IMR-90 (cell line): ENCODE data around the gene CRYBB2.

Experiments
- BHLHE40 ChIP-seq: fragments of 150-350 bp; IDR thresholded peaks from 2 replicates; pipeline ENCODE4 v1.6.1; 2016; ENCODE audit warnings: mild to moderate bottlenecking, low read depth, low read length
- CEBPB ChIP-seq: IDR thresholded peaks from 2 replicates; pipeline ENCODE4 v1.6.1; 2012; ENCODE audit warnings: low read depth, low read length, improper control_type of control experiment
- CHD1 ChIP-seq: IDR thresholded peaks from 2 replicates; pipeline ENCODE4 v1.6.1; 2012; ENCODE audit warnings: low read depth, low read length, improper control_type of control experiment
- CTCF ChIP-seq: conservative IDR thresholded peaks from 2 replicates; pipeline ENCODE4 v1.5.1; 2012; ENCODE audit warnings: mild to moderate bottlenecking, low read depth, low read length, improper control_type of control experiment
- ELK1 ChIP-seq: fragments of 150-350 bp; IDR thresholded peaks from 2 replicates; pipeline ENCODE4 v1.6.1; 2016; ENCODE audit warnings: low read depth, mild to moderate bottlenecking, low read length, moderate library complexity, borderline replicate concordance
- POLR2A ChIP-seq: IDR thresholded peaks from 2 replicates; pipeline ENCODE4 v1.6.1; 2012; ENCODE audit warnings: mild to moderate bottlenecking, low read depth, low read length
- RAD21 ChIP-seq: IDR thresholded peaks from 2 replicates; pipeline ENCODE4 v1.6.1; 2012; ENCODE audit warnings: low read length, improper control_type of control experiment
- RFX5 ChIP-seq: IDR thresholded peaks from 2 replicates; pipeline ENCODE4 v1.8.0; 2012; ENCODE audit warnings: low read depth, mild to moderate bottlenecking, low read length, moderate library complexity
- USF2 ChIP-seq: fragments of 150-350 bp; IDR thresholded peaks from 2 replicates; pipeline ENCODE4 v1.6.1; 2017; ENCODE audit warnings: mild to moderate bottlenecking, antibody characterized with exemption, low read length, low read depth

GRCh38 chr22:25192406-25192805 lies 27.0 kb upstream of the CRYBB2 start:
- TF ChIP-seq CTCF (no peak), RFX5 (no peak), POLR2A (no peak), CHD1 (no peak), BHLHE40 (no peak), CEBPB (no peak), RAD21 (no peak), ELK1 (no peak), USF2 (no peak)
